Keratinocyte (primary cell): ENCODE data around the gene MFSD2A. TPM values are rescaled to one million over a fixed set of nuclear protein-coding genes. Genes with fewer than 3 reads are reported as not detected.
A peak's percentile ranks its signal among the peaks of the same experiment; 100 is the strongest.

Experiments
- DNase-seq: peaks from one replicate; pipeline ENCODE4 v3.0.0-alpha.2; 2011; ENCODE audit warnings: low read depth, missing footprints, low spot score
- FAIRE-seq: peaks from 2 replicates; lab custom pipeline; 2011; peaks lifted over from hg19 to GRCh38; lab: Jason Lieb, UNC
- H2AFZ ChIP-seq: 2 replicates; pipeline ENCODE4 v1.6.0; 2012; ENCODE audit warnings: low read length, control low read depth, inconsistent platforms; ENCODE audit not compliant: control insufficient read depth
- H3K27ac ChIP-seq: 2 replicates; pipeline ENCODE4 v1.5.1; 2011; ENCODE audit warnings: low read length; ENCODE audit not compliant: control insufficient read depth, insufficient read depth
- H3K27me3 ChIP-seq: 3 replicates; pipeline ENCODE4 v1.6.0; 2011; ENCODE audit warnings: low read length; ENCODE audit not compliant: control insufficient read depth, insufficient read depth; ENCODE audit errors: extremely low read depth
- H3K36me3 ChIP-seq, 2 experiments: 2 replicates in 1 of 2; 3 replicates in 1 of 2; pipeline ENCODE4 v1.5.1; 2011; ENCODE audit warnings: low read length in 2 of 2, mild to moderate bottlenecking in 1 of 2; ENCODE audit not compliant: control insufficient read depth in 2 of 2, insufficient read depth in 2 of 2; ENCODE audit errors: extremely low read depth in 1 of 2
- H3K4me1 ChIP-seq: 3 replicates; pipeline ENCODE4 v1.5.1; 2011; ENCODE audit warnings: low read length; ENCODE audit not compliant: control insufficient read depth, insufficient read depth; ENCODE audit errors: extremely low read depth
- H3K4me2 ChIP-seq: 3 replicates; pipeline ENCODE4 v1.6.0; 2011; ENCODE audit warnings: low read depth, low read length; ENCODE audit not compliant: control insufficient read depth, insufficient read depth; ENCODE audit errors: extremely low read depth
- H3K4me3 ChIP-seq, 3 experiments: fragments of 200-600 bp in 1 of 3; sonication (generic) in 1 of 3; 2 replicates in 2 of 3; 3 replicates in 1 of 3; pipeline ENCODE4 v1.5.1; 2011 to 2016; ENCODE audit warnings: low read length in 3 of 3, mild to moderate bottlenecking in 3 of 3, control low read depth in 2 of 3, inconsistent platforms in 1 of 3, low read depth in 1 of 3, mixed read lengths in 1 of 3, mixed run types in 1 of 3, moderate library complexity in 1 of 3; ENCODE audit not compliant: control insufficient read depth in 2 of 3, insufficient read depth in 2 of 3; ENCODE audit errors: extremely low read depth in 1 of 3
- H3K79me2 ChIP-seq: 2 replicates; pipeline ENCODE4 v1.6.0; 2012; ENCODE audit warnings: low read length; ENCODE audit not compliant: control insufficient read depth, insufficient read depth
- H3K9ac ChIP-seq: 3 replicates; pipeline ENCODE4 v1.6.0; 2011; ENCODE audit warnings: low read length; ENCODE audit not compliant: control insufficient read depth, insufficient read depth; ENCODE audit errors: extremely low read depth
- H3K9me1 ChIP-seq: 3 replicates; pipeline ENCODE4 v1.6.0; 2011; ENCODE audit warnings: low read length; ENCODE audit not compliant: control insufficient read depth, insufficient read depth; ENCODE audit errors: extremely low read depth
- H3K9me3 ChIP-seq: 2 replicates; pipeline ENCODE4 v1.5.1; 2012; ENCODE audit warnings: low read depth, low read length; ENCODE audit not compliant: control insufficient read depth
- H4K20me1 ChIP-seq: 3 replicates; pipeline ENCODE4 v1.6.0; 2011; ENCODE audit warnings: low read length; ENCODE audit not compliant: control insufficient read depth, insufficient read depth; ENCODE audit errors: extremely low read depth
- EZH2 ChIP-seq: IDR thresholded peaks from one replicate; pipeline ENCODE4 v1.6.1; 2012; ENCODE audit warnings: inconsistent platforms, mild to moderate bottlenecking, low read length, moderate library complexity
- dilution Hi-C: fragments of 300-500 bp; cut with MboI; formaldehyde crosslinking; loops from one replicate; pipeline ENCODE4 v1.7.0; 2020; ENCODE audit warnings: low sequenced_read_pairs; ENCODE audit not compliant: extremely low pct_ligation_motif_present
- polyA plus RNA-seq, 5 experiments: library from polyadenylated mRNA; depleted of rRNA in 3 of 5; stranded (reverse) in 3 of 5; stranded (forward) in 1 of 5; unstranded in 1 of 5; fragments of >200 nt; gene quantifications; 1 replicate in 1 of 5; 2 replicates in 3 of 5; 3 replicates in 1 of 5; pipeline versions ENCODE4 v1.2.1 to v1.2.3, GENCODE V29; 2011 to 2012; ENCODE audit warnings: missing spikeins in 2 of 5, low read depth in 1 of 5, low replicate concordance in 1 of 5
- TF ChIP-seq, protein P1 (sequence below), 3 experiments: IDR thresholded peaks in 1 of 3; conservative IDR thresholded peaks in 1 of 3; optimal IDR thresholded peaks in 1 of 3; 2 replicates in 2 of 3; 3 replicates in 1 of 3; pipeline versions ENCODE3 to v1.5.1; 2011; ENCODE audit warnings: low read length in 3 of 3, mild to moderate bottlenecking in 3 of 3, moderate library complexity in 2 of 3, control low read depth in 1 of 3, inconsistent platforms in 1 of 3; ENCODE audit not compliant: insufficient read depth in 2 of 3; ENCODE audit errors: extremely low read depth in 1 of 3

MFSD2A gene
- polyA plus RNA-seq, 1 donor (not counting 4 experiments of a cell fraction or from before 2014, with no cell fraction given) = 50.1 TPM

- Histone ChIP-seq H3K9me3 (no peaks in the 10 kb centered on the region), H3K27me3 (no peaks in the 10 kb centered on the region), H3K4me1 (peaks cover 23% of the 10 kb centered on the region), H3K36me3 (no peaks in the 10 kb centered on the region), H4K20me1 (no peaks in the 10 kb centered on the region), H3K9ac (no peak overlapping the region), H3K9me1 (no peaks in the 10 kb centered on the region), H3K27ac (no peak overlapping the region), H3K79me2 (no peaks in the 10 kb centered on the region), H2AFZ (no peak overlapping the region), H3K4me3 (no peak overlapping the region), H3K4me2 (peak overlapping the region; percentile 31)
- DNase-seq = no peak
- dilution Hi-C loops = no loop called here
- peak; percentile 49 for FAIRE-seq
- TF ChIP-seq EZH2 = no peak
- TF ChIP-seq, protein P1, sequence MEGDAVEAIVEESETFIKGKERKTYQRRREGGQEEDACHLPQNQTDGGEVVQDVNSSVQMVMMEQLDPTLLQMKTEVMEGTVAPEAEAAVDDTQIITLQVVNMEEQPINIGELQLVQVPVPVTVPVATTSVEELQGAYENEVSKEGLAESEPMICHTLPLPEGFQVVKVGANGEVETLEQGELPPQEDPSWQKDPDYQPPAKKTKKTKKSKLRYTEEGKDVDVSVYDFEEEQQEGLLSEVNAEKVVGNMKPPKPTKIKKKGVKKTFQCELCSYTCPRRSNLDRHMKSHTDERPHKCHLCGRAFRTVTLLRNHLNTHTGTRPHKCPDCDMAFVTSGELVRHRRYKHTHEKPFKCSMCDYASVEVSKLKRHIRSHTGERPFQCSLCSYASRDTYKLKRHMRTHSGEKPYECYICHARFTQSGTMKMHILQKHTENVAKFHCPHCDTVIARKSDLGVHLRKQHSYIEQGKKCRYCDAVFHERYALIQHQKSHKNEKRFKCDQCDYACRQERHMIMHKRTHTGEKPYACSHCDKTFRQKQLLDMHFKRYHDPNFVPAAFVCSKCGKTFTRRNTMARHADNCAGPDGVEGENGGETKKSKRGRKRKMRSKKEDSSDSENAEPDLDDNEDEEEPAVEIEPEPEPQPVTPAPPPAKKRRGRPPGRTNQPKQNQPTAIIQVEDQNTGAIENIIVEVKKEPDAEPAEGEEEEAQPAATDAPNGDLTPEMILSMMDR (optimal IDR thresholded peaks at IDR 0.05 in 1 of 3, IDR thresholded peaks at IDR 0.05 in 1 of 3, conservative IDR thresholded peaks at IDR 0.05 in 1 of 3; ENCODE audit: extremely low read depth in 1 of 3, insufficient read depth in 2 of 3, low read length in 3 of 3) = no peak
Measured at GRCh38 chr1:39927538-39927937, 27.4 kb upstream of the MFSD2A start.

GRCh38 chr1:39928809-39929587 lies 25.9 kb upstream of the MFSD2A start:
- dilution Hi-C loops = no loop called here
- Histone ChIP-seq H3K9ac (no peak overlapping the region), H3K9me1 (no peaks in the 10 kb centered on the region), H3K4me3 (no peak overlapping the region), H4K20me1 (no peaks in the 10 kb centered on the region), H3K79me2 (no peaks in the 10 kb centered on the region), H3K36me3 (no peaks in the 10 kb centered on the region), H3K4me1 (peaks cover 29% of the 10 kb centered on the region), H2AFZ (no peak overlapping the region), H3K9me3 (no peaks in the 10 kb centered on the region), H3K27ac (no peak overlapping the region), H3K4me2 (no peak overlapping the region), H3K27me3 (no peaks in the 10 kb centered on the region)
- TF ChIP-seq, protein P1 (optimal IDR thresholded peaks at IDR 0.05 in 1 of 3, IDR thresholded peaks at IDR 0.05 in 1 of 3, conservative IDR thresholded peaks at IDR 0.05 in 1 of 3; ENCODE audit: extremely low read depth in 1 of 3, insufficient read depth in 2 of 3, low read length in 3 of 3) = no peak
- TF ChIP-seq EZH2 = no peak
- no peak for DNase-seq
- no peak for FAIRE-seq
